Epithelial cell of esophagus (primary cell): Measurements from ENCODE around the gene KIR3DL1.
"Not testable (repeated sequence)": the region's sequence is repeated elsewhere in the genome, so short reads cannot be mapped to it uniquely, and the experiment has no call there.

Experiments
- DNase-seq: peaks from one replicate; pipeline ENCODE4 v3.0.0; 2010; ENCODE audit warnings: low read depth
- H3K4me3 ChIP-seq: 2 replicates; pipeline ENCODE4 v1.5.1; 2011; ENCODE audit warnings: mild to moderate bottlenecking, low read length, control low read depth
- TF ChIP-seq, protein P1 (sequence below): IDR thresholded peaks from 2 replicates; pipeline ENCODE4 v1.5.1; 2011; ENCODE audit warnings: low read depth, mild to moderate bottlenecking, low read length, control low read depth, inconsistent platforms; ENCODE audit not compliant: insufficient read depth; ENCODE audit errors: missing control alignments

KIR3DL1 gene

DNA sequence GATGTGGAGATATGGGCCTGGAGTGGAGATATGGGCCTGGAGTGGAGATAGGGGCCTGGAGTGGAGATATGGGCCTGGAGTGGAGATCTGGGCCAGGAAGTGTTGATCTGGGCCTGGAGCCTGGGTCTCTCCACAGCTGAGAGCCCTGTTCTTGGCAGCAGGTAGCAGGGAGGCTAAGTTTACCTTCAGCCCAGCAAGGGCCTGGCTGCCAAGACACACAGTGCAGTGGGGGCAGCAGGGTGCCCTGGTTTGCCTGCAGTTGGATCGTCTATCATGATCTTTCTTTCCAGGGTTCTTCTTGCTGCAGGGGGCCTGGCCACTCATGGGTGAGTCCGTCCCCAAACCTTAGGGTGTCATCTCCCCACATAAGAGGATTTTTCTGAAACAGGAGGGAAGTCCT, 34.7 kb downstream of the KIR3DL1 start:
- no peak for DNase-seq
- TF ChIP-seq, protein P1, sequence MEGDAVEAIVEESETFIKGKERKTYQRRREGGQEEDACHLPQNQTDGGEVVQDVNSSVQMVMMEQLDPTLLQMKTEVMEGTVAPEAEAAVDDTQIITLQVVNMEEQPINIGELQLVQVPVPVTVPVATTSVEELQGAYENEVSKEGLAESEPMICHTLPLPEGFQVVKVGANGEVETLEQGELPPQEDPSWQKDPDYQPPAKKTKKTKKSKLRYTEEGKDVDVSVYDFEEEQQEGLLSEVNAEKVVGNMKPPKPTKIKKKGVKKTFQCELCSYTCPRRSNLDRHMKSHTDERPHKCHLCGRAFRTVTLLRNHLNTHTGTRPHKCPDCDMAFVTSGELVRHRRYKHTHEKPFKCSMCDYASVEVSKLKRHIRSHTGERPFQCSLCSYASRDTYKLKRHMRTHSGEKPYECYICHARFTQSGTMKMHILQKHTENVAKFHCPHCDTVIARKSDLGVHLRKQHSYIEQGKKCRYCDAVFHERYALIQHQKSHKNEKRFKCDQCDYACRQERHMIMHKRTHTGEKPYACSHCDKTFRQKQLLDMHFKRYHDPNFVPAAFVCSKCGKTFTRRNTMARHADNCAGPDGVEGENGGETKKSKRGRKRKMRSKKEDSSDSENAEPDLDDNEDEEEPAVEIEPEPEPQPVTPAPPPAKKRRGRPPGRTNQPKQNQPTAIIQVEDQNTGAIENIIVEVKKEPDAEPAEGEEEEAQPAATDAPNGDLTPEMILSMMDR, result no peak
- no peak overlapping the region for H3K4me3 ChIP-seq

GRCh38 chr19:54851353-54851752, 35.1 kb downstream of the KIR3DL1 start:
- no peak for DNase-seq
- TF ChIP-seq, protein P1, result no peak
- H3K4me3 ChIP-seq, result no peak overlapping the region

DNA sequence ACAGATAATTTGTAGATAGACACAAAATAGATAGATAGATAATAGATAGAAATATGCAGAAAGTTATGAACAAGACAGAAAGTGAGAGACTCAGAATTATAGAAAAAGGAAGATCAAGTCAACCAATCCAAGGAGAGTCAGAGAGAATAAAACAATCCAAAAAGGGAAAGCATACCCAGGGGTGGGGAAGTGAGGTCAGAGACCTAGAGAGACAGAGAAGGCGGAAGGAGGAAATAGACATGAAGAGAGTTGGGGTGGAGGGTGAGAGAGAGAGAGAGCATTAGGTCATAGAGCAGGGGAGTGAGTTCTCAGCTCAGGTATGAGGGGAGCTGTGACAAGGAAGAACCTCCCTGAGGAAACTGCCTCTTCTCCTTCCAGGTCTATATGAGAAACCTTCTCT, 39.0 kb downstream of the KIR3DL1 start:
- not testable (repeated sequence) for DNase-seq, H3K4me3 ChIP-seq

GRCh38 chr19:54858476-54858875, 42.2 kb downstream of the KIR3DL1 start:
- not testable (repeated sequence) for DNase-seq, H3K4me3 ChIP-seq

- not testable (repeated sequence) for H3K4me3 ChIP-seq, DNase-seq
Measured at GRCh38 chr19:54859421-54859820, 43.2 kb downstream of the KIR3DL1 start.

GRCh38 chr19:54863459-54863858, 47.2 kb downstream of the KIR3DL1 start:
- DNase-seq, H3K4me3 ChIP-seq: not testable (repeated sequence)

DNA sequence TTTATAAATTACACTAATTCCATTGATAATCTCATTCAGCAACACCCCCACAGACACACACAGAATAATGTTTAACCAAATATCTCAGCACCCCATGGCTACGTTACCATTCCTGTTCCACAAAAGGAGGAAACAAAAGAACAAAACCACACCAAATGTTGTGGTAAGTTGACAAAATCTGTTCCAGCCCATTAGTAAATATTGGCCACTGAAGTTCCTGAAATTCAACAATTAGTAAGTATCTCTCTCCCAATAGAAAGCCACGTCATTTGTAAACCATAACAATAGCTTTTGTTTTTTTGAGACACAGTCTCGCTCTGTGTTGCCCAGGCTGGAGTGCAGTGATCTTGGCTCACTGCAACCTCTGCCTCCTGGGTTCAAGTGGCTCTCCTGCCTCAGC, 55.4 kb downstream of the KIR3DL1 start:
- TF ChIP-seq, protein P1, result no peak
- H3K4me3 ChIP-seq, result no peak overlapping the region
- no peak for DNase-seq

- DNase-seq, result no peak
- TF ChIP-seq, protein P1, result no peak
- no peak within 1 kb of the TSS for H3K4me3 ChIP-seq
Measured at GRCh38 chr19:54873990-54874389, 57.7 kb downstream of the KIR3DL1 start, which contains the start of gene FCAR. Gene FCAR, plus strand, starts transcription at chr19:54874235. Its CDS starts 55 bp downstream, at chr19:54874290.

DNA sequence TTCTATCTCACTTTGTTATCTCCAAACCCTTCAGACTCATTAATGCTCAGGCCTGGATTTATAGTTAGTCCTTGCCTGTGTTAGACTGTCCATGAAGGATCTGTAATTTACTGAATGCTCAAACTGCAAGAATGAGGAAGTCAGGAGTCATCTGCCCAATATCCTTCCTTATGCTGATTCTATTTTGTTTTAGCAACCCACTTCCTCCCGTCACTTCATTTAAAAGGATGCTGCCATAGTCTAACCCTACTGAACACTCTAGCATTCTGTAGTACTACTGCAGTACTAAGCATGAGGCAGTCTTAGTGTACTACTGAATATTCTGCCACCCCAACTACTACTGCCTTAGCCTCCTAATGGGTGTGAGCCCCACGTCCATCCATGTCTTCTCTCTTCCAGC, 59.2 kb downstream of the KIR3DL1 start:
- TF ChIP-seq, protein P1, result no peak
- H3K4me3 ChIP-seq, result no peak overlapping the region
- no peak for DNase-seq
